ENCODE data around the gene CCDC40. TPM values are rescaled to one million over a fixed set of nuclear protein-coding genes. Genes with fewer than 3 reads are reported as not detected.

The CCDC40 gene
- polyA plus RNA-seq, 1 donor: 21.5 TPM

- DNase-seq: no peak
Measured at GRCh38 chr17:80114758-80115157, 78.3 kb downstream of the CCDC40 start.

GRCh38 chr17:80115159-80115558 is 78.7 kb downstream of the CCDC40 start:
- DNase-seq: no peak

DNA sequence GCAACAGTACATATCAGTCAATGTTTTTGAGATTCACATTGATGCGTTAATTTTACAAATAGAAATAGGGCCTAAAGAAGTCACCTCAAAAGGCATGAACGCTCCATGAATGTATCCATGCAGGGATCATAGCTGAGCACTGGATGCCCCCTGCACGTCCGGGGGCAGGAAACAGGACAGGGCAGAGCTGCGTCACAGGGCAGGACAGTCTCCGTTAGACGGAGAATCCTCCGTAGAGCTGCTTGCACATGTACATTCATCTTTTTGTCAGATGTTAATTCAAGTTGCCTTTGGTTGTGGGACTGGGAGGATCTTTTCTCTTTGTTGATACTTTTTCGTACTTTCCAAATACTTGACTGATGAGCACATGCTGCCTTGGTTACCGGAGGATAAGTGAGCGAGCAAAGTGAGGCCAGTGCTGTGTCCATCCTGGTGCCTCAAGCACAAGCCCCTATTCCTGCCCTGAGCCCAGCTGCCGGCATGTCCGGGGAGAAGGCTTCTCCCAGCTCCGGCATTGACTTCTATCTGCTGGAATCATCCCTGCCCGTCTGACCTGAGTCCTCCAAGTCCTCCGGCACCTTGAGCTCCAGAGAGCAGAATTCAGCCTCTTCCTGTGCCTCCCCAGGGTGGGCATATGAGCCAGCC is 80.0 kb downstream of the CCDC40 start:
- no peak for DNase-seq

DNA sequence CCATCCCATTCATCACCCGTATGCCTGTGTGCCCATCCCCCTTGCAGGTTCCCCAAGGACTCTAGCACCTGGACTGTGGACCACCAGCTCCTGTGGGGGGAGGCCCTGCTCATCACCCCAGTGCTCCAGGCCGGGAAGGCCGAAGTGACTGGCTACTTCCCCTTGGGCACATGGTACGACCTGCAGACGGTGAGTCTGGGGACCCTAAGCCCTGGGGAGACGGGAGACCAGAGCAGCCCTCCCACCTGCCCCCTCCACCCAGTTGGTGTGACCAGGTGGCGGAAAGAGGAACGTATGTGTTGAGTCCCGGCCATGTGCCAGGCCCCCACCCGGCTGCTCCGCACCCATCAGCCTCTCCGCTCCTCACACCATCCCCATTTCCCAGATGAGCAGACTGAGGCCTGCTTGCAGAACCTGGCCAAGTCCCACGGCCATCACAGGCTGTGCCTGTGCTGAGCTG is 80.5 kb downstream of the CCDC40 start:
- no peak for DNase-seq

GRCh38 chr17:80117491-80118401 is 81.3 kb downstream of the CCDC40 start:
- DNase-seq: no peak

DNA sequence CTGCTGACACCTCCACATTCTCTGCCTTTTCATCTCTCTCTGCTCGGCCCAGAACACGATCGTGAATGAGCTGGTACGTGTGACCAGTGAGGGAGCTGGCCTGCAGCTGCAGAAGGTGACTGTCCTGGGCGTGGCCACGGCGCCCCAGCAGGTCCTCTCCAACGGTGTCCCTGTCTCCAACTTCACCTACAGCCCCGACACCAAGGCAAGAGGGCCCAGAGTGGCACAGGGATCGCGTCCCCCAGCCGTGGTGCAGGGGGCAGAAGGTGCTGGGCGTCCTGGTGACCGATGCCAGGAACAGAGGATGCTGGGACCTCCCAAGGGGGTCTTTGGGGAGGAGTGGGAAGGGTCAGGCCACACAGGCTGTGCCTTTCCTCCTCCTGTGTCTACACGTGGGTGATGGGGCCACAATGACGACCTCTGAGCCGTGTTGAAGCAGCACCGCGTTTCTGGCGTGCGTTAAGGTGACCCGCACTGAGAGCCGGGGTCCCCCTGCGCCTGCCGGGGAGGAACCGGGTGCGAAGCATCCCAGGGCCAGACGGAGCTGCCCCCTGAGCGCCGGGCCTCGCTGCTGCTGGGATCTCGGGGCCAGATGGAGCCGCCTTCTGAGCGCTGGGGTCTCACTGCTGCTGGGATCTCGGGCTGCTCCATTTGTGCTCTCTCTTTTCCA is 82.3 kb downstream of the CCDC40 start:
- no peak for DNase-seq

- DNase-seq: no peak
Measured at GRCh38 chr17:80119271-80119791, 82.9 kb downstream of the CCDC40 start.

GRCh38 chr17:80119839-80120238 is 83.4 kb downstream of the CCDC40 start:
- DNase-seq: no peak

- no peak for DNase-seq
Measured at GRCh38 chr17:80122026-80122575, 85.7 kb downstream of the CCDC40 start.

- no peak for DNase-seq
Measured at GRCh38 chr17:80122926-80123505, 86.6 kb downstream of the CCDC40 start.

DNA sequence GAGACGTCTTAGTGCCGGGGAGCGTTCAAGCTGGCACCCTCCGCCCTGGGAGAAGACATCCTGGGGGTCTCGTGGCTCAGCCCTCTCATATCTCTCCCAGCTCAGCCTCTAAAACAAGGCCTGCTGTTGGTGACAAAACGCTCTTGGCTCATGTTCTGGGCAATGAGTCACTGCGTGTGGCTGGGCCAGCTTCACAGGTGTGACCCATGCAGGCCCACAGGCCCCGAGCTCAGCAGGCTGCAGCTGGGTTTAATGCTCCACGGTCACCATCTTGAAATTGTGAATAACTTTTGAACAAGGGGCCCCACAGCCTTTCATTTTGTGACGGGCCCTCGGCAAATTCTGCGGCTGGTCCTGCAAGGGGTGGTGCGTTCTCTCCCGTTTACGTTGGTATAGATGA is 87.3 kb downstream of the CCDC40 start:
- DNase-seq: no peak

GRCh38 chr17:80124351-80124981 is 88.0 kb downstream of the CCDC40 start:
- DNase-seq: no peak

DNA sequence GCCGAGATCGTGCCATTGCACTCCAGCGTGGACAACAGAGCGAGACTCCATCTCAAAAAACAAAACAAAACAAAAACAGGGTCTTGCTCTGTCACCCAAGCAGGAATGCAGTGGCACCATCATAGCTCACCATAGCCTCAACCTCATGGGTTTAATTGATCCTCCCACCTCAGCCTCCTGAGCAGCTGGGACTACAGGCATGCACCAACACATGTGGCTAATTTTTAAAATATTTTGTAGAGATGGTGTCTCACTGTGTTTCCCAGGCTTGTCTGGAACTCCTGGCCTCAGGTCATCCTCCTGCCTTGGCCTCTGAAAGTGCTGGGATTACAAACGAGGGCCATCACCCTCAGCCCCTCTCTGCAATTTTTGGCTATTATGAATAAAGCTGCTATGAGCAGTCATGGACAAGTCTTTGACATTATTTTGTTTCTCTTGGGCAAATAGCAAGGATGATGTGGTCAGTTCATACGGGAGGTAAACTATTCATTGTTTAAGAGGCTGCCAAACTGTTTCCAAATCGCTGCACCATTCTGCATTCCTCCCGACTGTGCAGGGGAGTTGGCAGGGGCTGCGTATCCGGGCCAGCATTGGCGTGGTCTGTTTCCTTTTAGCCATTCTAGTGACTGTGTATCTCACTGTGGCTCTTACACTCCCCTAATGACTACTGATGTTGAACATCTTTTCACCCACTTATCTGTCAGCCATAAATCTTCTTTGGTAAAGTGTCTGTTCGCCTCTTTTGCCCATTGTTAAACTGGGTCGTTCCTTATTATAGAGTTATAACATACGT is 89.4 kb downstream of the CCDC40 start:
- DNase-seq: no peak

GRCh38 chr17:80126449-80126715 is 89.9 kb downstream of the CCDC40 start:
- no peak for DNase-seq

DNA sequence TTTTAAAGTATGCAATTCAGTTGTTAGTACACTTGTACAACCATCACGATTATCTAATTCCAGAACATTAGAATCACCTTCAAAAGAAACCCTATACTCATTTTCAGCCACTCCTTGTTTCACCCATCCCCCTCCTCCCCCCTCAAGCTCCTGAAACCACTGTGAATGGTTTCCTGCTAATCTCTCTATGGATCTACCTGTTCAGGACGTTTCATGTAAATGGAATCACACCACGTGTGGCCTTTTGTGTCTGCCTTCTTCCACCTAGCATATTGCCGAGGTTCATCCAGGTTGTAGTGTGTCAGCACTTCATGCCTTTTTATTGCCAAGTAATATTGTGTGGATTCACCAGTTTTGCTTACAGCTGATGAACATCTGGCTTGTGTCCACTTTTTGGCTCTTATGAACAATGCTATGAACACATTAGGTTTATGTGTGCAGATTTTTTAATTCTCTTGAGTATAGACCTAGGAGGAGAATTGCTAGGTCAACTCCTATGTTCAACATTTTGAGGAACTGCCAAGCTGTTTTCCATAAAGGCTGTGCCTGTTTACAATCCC is 92.6 kb downstream of the CCDC40 start:
- DNase-seq: no peak

GRCh38 chr17:80130992-80131391 is 94.5 kb downstream of the CCDC40 start:
- DNase-seq: no peak

DNA sequence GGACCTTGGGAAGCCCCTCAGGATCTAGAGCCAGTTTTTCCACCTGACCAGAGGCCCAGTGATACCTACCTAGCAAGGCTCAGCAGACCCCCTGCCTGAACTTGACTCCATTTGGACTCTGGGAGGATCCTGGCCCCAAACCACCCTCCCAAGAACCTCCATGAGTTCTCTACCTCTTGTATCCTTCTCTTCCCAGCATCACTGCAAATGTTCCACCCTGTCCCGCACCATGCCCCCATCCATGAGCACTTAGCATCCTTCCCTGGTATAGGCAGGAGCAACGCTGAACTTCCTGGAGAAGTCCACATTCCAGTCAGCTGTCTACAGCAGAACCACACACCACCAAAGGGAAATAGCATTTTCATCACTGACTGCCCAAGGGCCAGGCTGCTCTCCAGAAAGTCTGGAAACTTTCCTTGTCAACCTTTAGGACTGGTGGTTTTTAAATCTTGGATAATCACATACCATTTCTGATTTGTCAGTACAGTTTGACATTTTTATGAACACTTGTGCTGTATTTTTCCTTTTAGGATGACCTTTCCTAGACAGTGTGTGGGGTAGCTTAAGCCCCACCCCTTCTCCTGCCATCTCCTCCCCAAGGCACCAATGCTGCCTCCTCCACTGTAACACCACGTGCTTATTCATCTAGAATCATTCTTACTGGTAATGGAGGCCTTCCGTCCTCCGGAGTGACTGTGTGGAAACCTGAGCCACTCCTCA is 96.6 kb downstream of the CCDC40 start:
- DNase-seq: no peak

DNA sequence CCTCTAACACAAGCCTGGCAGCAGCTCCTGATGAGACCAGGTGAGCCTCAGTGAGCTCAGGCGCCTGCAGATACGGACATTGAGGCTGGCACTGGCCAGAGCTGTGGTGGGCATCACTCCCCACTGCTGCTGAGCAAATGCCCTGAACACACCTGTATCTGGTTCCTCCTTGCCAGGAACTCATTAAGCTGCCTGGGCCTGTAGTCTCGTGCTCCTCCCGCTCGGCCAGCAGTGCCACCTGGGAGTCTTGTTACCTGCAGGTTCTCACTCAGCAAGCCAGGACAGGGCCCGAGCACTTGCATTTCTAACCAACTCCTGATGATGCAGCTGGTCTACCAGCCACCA is 97.2 kb downstream of the CCDC40 start:
- no peak for DNase-seq

GRCh38 chr17:80137131-80137530 is 100.7 kb downstream of the CCDC40 start:
- no peak for DNase-seq

DNA sequence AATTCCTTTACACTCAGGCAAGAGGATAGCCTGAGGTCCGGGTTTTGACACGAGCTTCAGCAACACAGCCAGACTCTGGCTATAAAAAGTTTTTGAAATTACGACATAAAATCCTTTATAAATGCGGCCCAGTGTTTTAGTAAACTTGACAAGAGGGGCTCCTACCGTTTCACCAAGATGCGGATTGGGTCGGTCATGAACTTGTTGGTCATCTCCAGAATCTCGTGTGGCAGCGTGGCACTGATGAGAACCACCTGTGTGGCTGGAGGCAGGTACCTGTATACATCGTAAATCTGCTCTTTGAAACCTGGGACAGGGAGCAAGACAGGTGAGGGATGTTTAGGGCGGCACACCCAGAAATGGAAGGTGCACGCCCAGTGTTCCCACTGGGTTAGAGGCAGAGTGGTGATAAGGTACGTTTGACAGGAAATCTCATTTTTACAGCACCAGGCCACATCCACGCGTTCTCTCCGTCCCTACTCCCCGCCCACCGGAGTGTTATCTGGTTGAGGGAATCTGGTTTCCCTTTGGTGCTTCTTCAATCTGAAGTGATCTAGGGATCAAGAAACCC is 102.5 kb downstream of the CCDC40 start:
- DNase-seq: no peak
